Activated naive CD4-positive, alpha-beta T cell treated with anti-CD3 and anti-CD28 coated beads, Interleukin-2, amount 50 U/mL, for 24 hours (primary cell): Measurements from ENCODE around the gene BBS2.

Experiments used
- H3K27ac Mint-ChIP-seq: one replicate; pipeline ENCODE4 v1.8.0; 2021; ENCODE audit warnings: mild to moderate bottlenecking, mixed read lengths
- H3K27me3 Mint-ChIP-seq: one replicate; pipeline ENCODE4 v1.8.0; 2021; ENCODE audit warnings: mixed read lengths
- H3K36me3 Mint-ChIP-seq: one replicate; pipeline ENCODE4 v1.8.0; 2021; ENCODE audit warnings: mixed read lengths
- H3K4me1 Mint-ChIP-seq: one replicate; pipeline ENCODE4 v1.8.0; 2021; ENCODE audit warnings: mixed read lengths
- H3K4me3 Mint-ChIP-seq: one replicate; pipeline ENCODE4 v1.8.0; 2021; ENCODE audit warnings: mild to moderate bottlenecking, mixed read lengths
- H3K9me3 Mint-ChIP-seq: one replicate; pipeline ENCODE4 v1.8.0; 2021; ENCODE audit warnings: mixed read lengths

BBS2 gene

GRCh38 chr16:56519459-56520250 is at the start of gene BBS2:
BBS2 (minus strand) TSS chr16:56520024; CDS start chr16:56519862, 162 bp downstream.
- Mint-ChIP-seq H3K27ac (peak within 1 kb of the TSS; percentile 98), H3K4me3 (peak within 1 kb of the TSS; percentile 86), H3K27me3 (no peaks in the 10 kb centered on the region), H3K9me3 (no peaks in the 10 kb centered on the region), H3K4me1 (peaks cover 51% of the 10 kb centered on the region), H3K36me3 (no peaks in the 10 kb centered on the region)

- H3K9me3 Mint-ChIP-seq = no peaks in the 10 kb centered on the region
- H3K27me3 Mint-ChIP-seq = peaks cover 2% of the 10 kb centered on the region
- H3K36me3 Mint-ChIP-seq = no peaks in the 10 kb centered on the region
- H3K27ac Mint-ChIP-seq = peak within 1 kb of the TSS; percentile 72
- no peaks in the 10 kb centered on the region for H3K4me1 Mint-ChIP-seq
- no peak within 1 kb of the TSS for H3K4me3 Mint-ChIP-seq
Observed at GRCh38 chr16:56564793-56565477, 45.1 kb upstream of the BBS2 start, which contains the start of gene MT4. MT4 (plus strand) TSS chr16:56565073; CDS start chr16:56565129, 56 bp downstream.

- Mint-ChIP-seq H3K27ac (no peak overlapping the region), H3K4me3 (no peak overlapping the region), H3K4me1 (no peaks in the 10 kb centered on the region), H3K9me3 (no peaks in the 10 kb centered on the region), H3K36me3 (no peaks in the 10 kb centered on the region), H3K27me3 (peaks cover 2% of the 10 kb centered on the region)
Observed at GRCh38 chr16:56561126-56561525, 41.3 kb upstream of the BBS2 start.

GRCh38 chr16:56560447-56560846 is 40.6 kb upstream of the BBS2 start:
- peaks cover 2% of the 10 kb centered on the region for H3K27me3 Mint-ChIP-seq
- H3K4me1 Mint-ChIP-seq = no peaks in the 10 kb centered on the region
- H3K36me3 Mint-ChIP-seq = no peaks in the 10 kb centered on the region
- H3K9me3 Mint-ChIP-seq = no peaks in the 10 kb centered on the region
- no peak overlapping the region for H3K27ac Mint-ChIP-seq
- no peak overlapping the region for H3K4me3 Mint-ChIP-seq

- H3K36me3 Mint-ChIP-seq = no peaks in the 10 kb centered on the region
- H3K4me1 Mint-ChIP-seq = no peaks in the 10 kb centered on the region
- H3K9me3 Mint-ChIP-seq = no peaks in the 10 kb centered on the region
- H3K27ac Mint-ChIP-seq = no peak overlapping the region
- H3K4me3 Mint-ChIP-seq = no peak overlapping the region
- peaks cover 4% of the 10 kb centered on the region for H3K27me3 Mint-ChIP-seq
Observed at GRCh38 chr16:56559109-56559508, 39.3 kb upstream of the BBS2 start.

- no peaks in the 10 kb centered on the region for H3K36me3 Mint-ChIP-seq
- H3K9me3 Mint-ChIP-seq = no peaks in the 10 kb centered on the region
- no peak overlapping the region for H3K27ac Mint-ChIP-seq
- H3K27me3 Mint-ChIP-seq = peaks cover 6% of the 10 kb centered on the region
- no peaks in the 10 kb centered on the region for H3K4me1 Mint-ChIP-seq
- no peak overlapping the region for H3K4me3 Mint-ChIP-seq
Observed at GRCh38 chr16:56558024-56558747, 38.4 kb upstream of the BBS2 start.

GRCh38 chr16:56554441-56554840 is 34.6 kb upstream of the BBS2 start:
- Mint-ChIP-seq H3K4me1 (peaks cover 6% of the 10 kb centered on the region), H3K4me3 (no peak overlapping the region), H3K27ac (no peak overlapping the region), H3K27me3 (peaks cover 4% of the 10 kb centered on the region), H3K36me3 (no peaks in the 10 kb centered on the region), H3K9me3 (no peaks in the 10 kb centered on the region)

GRCh38 chr16:56551796-56552738 is 32.2 kb upstream of the BBS2 start:
- Mint-ChIP-seq H3K27ac (no peak overlapping the region), H3K27me3 (peaks cover 4% of the 10 kb centered on the region), H3K9me3 (no peaks in the 10 kb centered on the region), H3K36me3 (no peaks in the 10 kb centered on the region), H3K4me3 (no peak overlapping the region), H3K4me1 (peaks cover 20% of the 10 kb centered on the region)

GRCh38 chr16:56549744-56550385 is 30.0 kb upstream of the BBS2 start:
- Mint-ChIP-seq H3K9me3 (no peaks in the 10 kb centered on the region), H3K4me1 (peaks cover 24% of the 10 kb centered on the region), H3K27me3 (peaks cover 2% of the 10 kb centered on the region), H3K4me3 (no peak overlapping the region), H3K27ac (peak overlapping the region; percentile 71), H3K36me3 (no peaks in the 10 kb centered on the region)

- peaks cover 2% of the 10 kb centered on the region for H3K27me3 Mint-ChIP-seq
- H3K9me3 Mint-ChIP-seq = no peaks in the 10 kb centered on the region
- H3K27ac Mint-ChIP-seq = no peak overlapping the region
- H3K4me3 Mint-ChIP-seq = no peak overlapping the region
- H3K36me3 Mint-ChIP-seq = no peaks in the 10 kb centered on the region
- H3K4me1 Mint-ChIP-seq = peaks cover 24% of the 10 kb centered on the region
Observed at GRCh38 chr16:56549161-56549560, 29.3 kb upstream of the BBS2 start.

- Mint-ChIP-seq H3K4me1 (peaks cover 24% of the 10 kb centered on the region), H3K36me3 (no peaks in the 10 kb centered on the region), H3K27me3 (no peaks in the 10 kb centered on the region), H3K27ac (no peak overlapping the region), H3K4me3 (no peak overlapping the region), H3K9me3 (no peaks in the 10 kb centered on the region)
Observed at GRCh38 chr16:56547949-56548567, 28.2 kb upstream of the BBS2 start.

- Mint-ChIP-seq H3K4me1 (peaks cover 24% of the 10 kb centered on the region), H3K36me3 (no peaks in the 10 kb centered on the region), H3K27me3 (no peaks in the 10 kb centered on the region), H3K4me3 (no peak overlapping the region), H3K27ac (no peak overlapping the region), H3K9me3 (no peaks in the 10 kb centered on the region)
Observed at GRCh38 chr16:56547120-56547948, 27.5 kb upstream of the BBS2 start.

GRCh38 chr16:56542039-56542438 is 22.2 kb upstream of the BBS2 start:
- Mint-ChIP-seq H3K36me3 (no peaks in the 10 kb centered on the region), H3K4me3 (no peak overlapping the region), H3K9me3 (no peaks in the 10 kb centered on the region), H3K27ac (no peak overlapping the region), H3K4me1 (peaks cover 3% of the 10 kb centered on the region), H3K27me3 (no peaks in the 10 kb centered on the region)
